HCT116 (cell line): ENCODE results near the gene RUFY1. TPM values are rescaled to one million over a fixed set of nuclear protein-coding genes. Genes with fewer than 3 reads are reported as not detected.

Experiments
- ATAC-seq: fragments of 200-7000 bp; cut with Tn5 transposase; 2 replicates; pipeline ENCODE4 v1.9.1; 2020; ENCODE audit warnings: mild to moderate bottlenecking, moderate library complexity
- BruUV-seq: library from RNA; stranded (reverse); fragments of 400-500 nt; replicated peaks from 2 replicates; lab custom pipeline; 2021; lab: Mats Ljungman, UMichigan
- CTCF ChIA-PET: fragments of 300-600 bp; sonication (Branson Sonifier 250); formaldehyde crosslinking; loops from one replicate; lab custom pipeline; 2021; ENCODE audit warnings: antibody characterized with exemption; lab: Charles Lee
- POLR2A ChIA-PET: fragments of 300-600, 350-600 bp; sonication (Branson Sonifier 250); formaldehyde crosslinking; loops from one replicate; lab custom pipeline; 2021; ENCODE audit warnings: antibody characterized with exemption; lab: Charles Lee
- RAD21 ChIA-PET, 2 experiments: fragments of 300-600 bp; sonication (Branson Sonifier 250); formaldehyde crosslinking; loops; one replicate each; lab custom pipeline; 2023; ENCODE audit warnings: low total read pairs in 2 of 2; ENCODE audit not compliant: uncharacterized antibody in 2 of 2, unreplicated experiment in 2 of 2, low non-redundant PET in 1 of 2; lab: Charles Lee
- DNase-seq: peaks from one replicate; pipeline ENCODE4 v3.0.0-alpha.2; 2010; ENCODE audit warnings: low read depth, low spot score
- H2AFZ ChIP-seq: fragments of 200-600 bp; shearing (Covaris generic), sonication (generic); 2 replicates; pipeline ENCODE4 v1.6.1; 2017; ENCODE audit warnings: low read depth, mixed run types, mixed read lengths, antibody characterized with exemption, low read length; ENCODE audit not compliant: poor library complexity, severe bottlenecking
- H3K27ac ChIP-seq: 2 replicates; pipeline ENCODE4 v1.5.1; 2012; ENCODE audit warnings: low read depth, low read length
- H3K27me3 ChIP-seq: fragments of 200-600 bp; sonication (generic); 2 replicates; pipeline ENCODE4 v1.6.1; 2016; ENCODE audit warnings: mixed run types, low read length, mixed read lengths; ENCODE audit not compliant: insufficient read depth
- H3K36me3 ChIP-seq, 2 experiments: fragments of 200-500 bp in 1 of 2; fragments of 200-600 bp in 1 of 2; sonication (Bioruptor generic) in 1 of 2; sonication (generic) in 1 of 2; 2 replicates each; pipeline versions ENCODE4 v1.5.1 to v1.6.1; 2014 to 2016; ENCODE audit warnings: low read length in 2 of 2, inconsistent platforms in 1 of 2, mixed read lengths in 1 of 2, mixed run types in 1 of 2; ENCODE audit not compliant: insufficient read depth in 2 of 2, control insufficient read depth in 1 of 2
- H3K4me1 ChIP-seq, 2 experiments: fragments of 200-600 bp in 1 of 2; sonication (generic) in 1 of 2; 2 replicates each; pipeline versions ENCODE4 v1.5.1 to v1.6.1; 2012 to 2017; ENCODE audit warnings: low read length in 2 of 2, inconsistent platforms in 1 of 2, mild to moderate bottlenecking in 1 of 2, mixed read lengths in 1 of 2, mixed run types in 1 of 2, moderate library complexity in 1 of 2; ENCODE audit not compliant: insufficient read depth in 2 of 2, control insufficient read depth in 1 of 2
- H3K4me2 ChIP-seq: fragments of 200-600 bp; sonication (generic); 2 replicates; pipeline ENCODE4 v1.6.1; 2017; ENCODE audit warnings: mixed run types, low read length, mixed read lengths
- H3K4me3 ChIP-seq, 2 experiments: fragments of 200-600 bp in 1 of 2; sonication (generic) in 1 of 2; replicated peaks in 1 of 2; 2 replicates each; pipeline ENCODE4 v1.5.1; 2011 to 2016; ENCODE audit warnings: low read length in 2 of 2, control low read depth in 1 of 2, low read depth in 1 of 2, mild to moderate bottlenecking in 1 of 2, mixed read lengths in 1 of 2, mixed run types in 1 of 2
- H3K79me2 ChIP-seq: fragments of 200-600 bp; sonication (generic); 2 replicates; pipeline ENCODE4 v1.6.1; 2017; ENCODE audit warnings: mild to moderate bottlenecking, mixed run types, low read length, moderate library complexity, mixed read lengths; ENCODE audit not compliant: insufficient read depth
- H3K9ac ChIP-seq: fragments of 200-600 bp; sonication (generic); 2 replicates; pipeline ENCODE4 v1.6.1; 2016; ENCODE audit warnings: low read length, mixed read lengths
- H3K9me2 ChIP-seq: fragments of 200-600 bp; sonication (generic), shearing (Covaris generic); 2 replicates; pipeline ENCODE4 v1.6.1; 2017; ENCODE audit warnings: mixed run types, mild to moderate bottlenecking, moderate library complexity; ENCODE audit not compliant: insufficient read depth
- H3K9me3 ChIP-seq, 2 experiments: fragments of 200-500 bp in 1 of 2; fragments of 200-600 bp in 1 of 2; sonication (Bioruptor generic) in 1 of 2; sonication (generic) in 1 of 2; 2 replicates each; pipeline ENCODE4 v1.6.1; 2014 to 2017; ENCODE audit warnings: low read length in 2 of 2, mixed read lengths in 2 of 2, inconsistent platforms in 1 of 2, low read depth in 1 of 2, mild to moderate bottlenecking in 1 of 2, mixed run types in 1 of 2, moderate library complexity in 1 of 2; ENCODE audit not compliant: control insufficient read depth in 1 of 2, insufficient read depth in 1 of 2
- H4K20me1 ChIP-seq: fragments of 200-600 bp; sonication (generic), shearing (Covaris generic); 2 replicates; pipeline ENCODE4 v1.6.1; 2017; ENCODE audit warnings: mixed run types, mild to moderate bottlenecking, moderate library complexity; ENCODE audit not compliant: insufficient read depth
- CBX3 ChIP-seq: IDR thresholded peaks from 2 replicates; pipeline ENCODE4 v1.6.1; 2012; ENCODE audit warnings: low read depth
- CEBPB ChIP-seq: IDR thresholded peaks from 2 replicates; pipeline ENCODE4 v1.6.1; 2012; ENCODE audit warnings: low read depth
- EGR1 ChIP-seq: IDR thresholded peaks from 2 replicates; pipeline ENCODE4 v1.6.1; 2012; ENCODE audit warnings: low read depth
- ELF1 ChIP-seq: IDR thresholded peaks from 2 replicates; pipeline ENCODE4 v1.6.1; 2012; ENCODE audit warnings: low read depth, borderline replicate concordance
- EZH2phosphoT487 ChIP-seq: fragments of 200-600 bp; IDR thresholded peaks from 2 replicates; pipeline ENCODE4 v1.6.1; 2018; ENCODE audit warnings: antibody characterized with exemption, borderline replicate concordance
- FOSL1 ChIP-seq: IDR thresholded peaks from 2 replicates; pipeline ENCODE4 v1.6.1; 2012; ENCODE audit warnings: low read depth
- JUND ChIP-seq: IDR thresholded peaks from 2 replicates; pipeline ENCODE4 v1.6.1; 2012
- POLR2A ChIP-seq: IDR thresholded peaks from 2 replicates; pipeline ENCODE4 v1.7.0; 2011; ENCODE audit warnings: borderline replicate concordance; ENCODE audit not compliant: insufficient read depth, insufficient read length; ENCODE audit errors: extremely low read depth
- POLR2AphosphoS5 ChIP-seq: IDR thresholded peaks from 2 replicates; pipeline ENCODE4 v1.6.1; 2011; ENCODE audit warnings: mild to moderate bottlenecking, low read depth, low read length, moderate library complexity
- RAD21 ChIP-seq: IDR thresholded peaks from 2 replicates; pipeline ENCODE4 v1.6.1; 2012; ENCODE audit warnings: low read depth, mild to moderate bottlenecking
- SIN3A ChIP-seq: IDR thresholded peaks from 2 replicates; pipeline ENCODE4 v1.6.1; 2012; ENCODE audit warnings: low read depth
- SP1 ChIP-seq: IDR thresholded peaks from 2 replicates; pipeline ENCODE4 v1.6.1; 2012; ENCODE audit warnings: low read depth
- YY1 ChIP-seq: IDR thresholded peaks from 2 replicates; pipeline ENCODE4 v1.6.1; 2011; ENCODE audit warnings: low read length, low read depth, moderate library complexity, mild to moderate bottlenecking; ENCODE audit not compliant: insufficient replicate concordance; ENCODE audit errors: extremely low read depth
- ZFX ChIP-seq: fragments of 450-650 bp; IDR thresholded peaks from 2 replicates; pipeline ENCODE4 v1.6.1; 2017
- ZNF274 ChIP-seq: fragments of 200-500 bp; sonication (Bioruptor generic); IDR thresholded peaks from 2 replicates; pipeline ENCODE4 v1.6.1; 2014; ENCODE audit warnings: mild to moderate bottlenecking, low read depth, low read length, inconsistent platforms
- intact Hi-C: fragments of 100-400 bp; cut with micrococcal nuclease; formaldehyde crosslinking; loops from 2 replicates; pipeline ENCODE4 v1.10.0; 2022
- total RNA-seq: library from RNA; stranded (reverse); gene quantifications from one replicate; pipeline ENCODE4 v1.2.1, GENCODE V29; 2021; ENCODE audit not compliant: unreplicated experiment
- TF ChIP-seq, protein P1 (sequence below): IDR thresholded peaks from 2 replicates; pipeline ENCODE4 v1.6.1; 2012
- TF ChIP-seq, protein P2 (sequence below), 3 experiments: fragments of 200-600 bp in 1 of 3; sonication (generic) in 1 of 3; IDR thresholded peaks in 2 of 3; conservative IDR thresholded peaks in 1 of 3; 2 replicates each; pipeline ENCODE4 v1.5.1; 2012 to 2017; ENCODE audit warnings: low read depth in 2 of 3, low read length in 2 of 3, antibody characterized with exemption in 1 of 3, borderline replicate concordance in 1 of 3, control low read depth in 1 of 3, mild to moderate bottlenecking in 1 of 3, mixed read lengths in 1 of 3, mixed run types in 1 of 3, moderate library complexity in 1 of 3; ENCODE audit not compliant: insufficient read depth in 1 of 3
- TF ChIP-seq, protein P3 (sequence below): IDR thresholded peaks from 2 replicates; pipeline ENCODE4 v1.6.1; 2011; ENCODE audit warnings: mild to moderate bottlenecking, low read length, moderate library complexity; ENCODE audit not compliant: insufficient replicate concordance; ENCODE audit errors: extremely low read depth
- TF ChIP-seq, protein P4 (sequence below): IDR thresholded peaks from 2 replicates; pipeline ENCODE4 v1.6.1; 2012; ENCODE audit warnings: low read depth
- TF ChIP-seq, protein P5 (sequence below): IDR thresholded peaks from 2 replicates; pipeline ENCODE4 v1.6.1; 2012

The RUFY1 gene
- total RNA-seq, 1 experiment from 2014 or later: 32.9 TPM

DNA sequence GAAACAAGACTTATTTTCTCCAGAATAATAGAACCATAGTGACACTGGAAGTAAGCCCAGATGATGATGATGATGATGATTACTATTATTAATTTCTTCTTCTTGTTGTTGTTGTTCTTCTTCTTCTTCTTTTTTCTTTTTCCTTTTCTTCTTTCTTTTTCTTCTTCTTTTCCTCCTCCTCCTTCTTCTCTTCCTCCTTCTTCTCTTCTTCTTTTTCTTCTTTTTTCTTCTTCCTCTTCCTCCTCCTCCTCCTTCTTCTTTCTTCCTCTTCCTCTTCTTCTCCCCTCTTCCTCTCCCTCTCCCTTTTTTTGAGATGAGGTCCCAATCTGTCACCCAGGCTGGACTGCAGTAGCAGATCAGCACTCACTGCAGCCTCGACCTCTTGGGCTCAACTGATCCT lies 40.5 kb upstream of the RUFY1 start:
- ChIA-PET CTCF (no interaction called here), RAD21 (interaction anchor here in 1 of 2 experiments (0.7 kb wide), 1 partner anchor 170 kb away, joined by 3 read pairs; no protein-coding TSS in a partner anchor), POLR2A (no interaction called here)
- no peak overlapping the region for H3K9ac ChIP-seq
- H3K4me3 ChIP-seq: no peak overlapping the region
- no peak overlapping the region for H2AFZ ChIP-seq
- intact Hi-C loops: no loop called here
- H3K79me2 ChIP-seq: no peaks in the 10 kb centered on the region
- BruUV-seq: no TSS peak
- TF ChIP-seq, protein P1, sequence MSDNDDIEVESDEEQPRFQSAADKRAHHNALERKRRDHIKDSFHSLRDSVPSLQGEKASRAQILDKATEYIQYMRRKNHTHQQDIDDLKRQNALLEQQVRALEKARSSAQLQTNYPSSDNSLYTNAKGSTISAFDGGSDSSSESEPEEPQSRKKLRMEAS: no peak
- TF ChIP-seq, protein P2, sequence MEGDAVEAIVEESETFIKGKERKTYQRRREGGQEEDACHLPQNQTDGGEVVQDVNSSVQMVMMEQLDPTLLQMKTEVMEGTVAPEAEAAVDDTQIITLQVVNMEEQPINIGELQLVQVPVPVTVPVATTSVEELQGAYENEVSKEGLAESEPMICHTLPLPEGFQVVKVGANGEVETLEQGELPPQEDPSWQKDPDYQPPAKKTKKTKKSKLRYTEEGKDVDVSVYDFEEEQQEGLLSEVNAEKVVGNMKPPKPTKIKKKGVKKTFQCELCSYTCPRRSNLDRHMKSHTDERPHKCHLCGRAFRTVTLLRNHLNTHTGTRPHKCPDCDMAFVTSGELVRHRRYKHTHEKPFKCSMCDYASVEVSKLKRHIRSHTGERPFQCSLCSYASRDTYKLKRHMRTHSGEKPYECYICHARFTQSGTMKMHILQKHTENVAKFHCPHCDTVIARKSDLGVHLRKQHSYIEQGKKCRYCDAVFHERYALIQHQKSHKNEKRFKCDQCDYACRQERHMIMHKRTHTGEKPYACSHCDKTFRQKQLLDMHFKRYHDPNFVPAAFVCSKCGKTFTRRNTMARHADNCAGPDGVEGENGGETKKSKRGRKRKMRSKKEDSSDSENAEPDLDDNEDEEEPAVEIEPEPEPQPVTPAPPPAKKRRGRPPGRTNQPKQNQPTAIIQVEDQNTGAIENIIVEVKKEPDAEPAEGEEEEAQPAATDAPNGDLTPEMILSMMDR (IDR thresholded peaks at IDR 0.05 in 2 of 3, conservative IDR thresholded peaks at IDR 0.05 in 1 of 3; ENCODE audit: borderline replicate concordance in 1 of 3, insufficient read depth in 1 of 3, low read depth in 2 of 3, low read length in 2 of 3): no peak
- TF ChIP-seq CBX3 (no peak), POLR2AphosphoS5 (no peak), ZNF274 (no peak), RAD21 (no peak), YY1 (no peak), CEBPB (no peak), FOSL1 (no peak), SIN3A (no peak), JUND (no peak), EZH2phosphoT487 (no peak), POLR2A (no peak), EGR1 (no peak), ZFX (no peak), SP1 (no peak), ELF1 (no peak)
- TF ChIP-seq, protein P3, sequence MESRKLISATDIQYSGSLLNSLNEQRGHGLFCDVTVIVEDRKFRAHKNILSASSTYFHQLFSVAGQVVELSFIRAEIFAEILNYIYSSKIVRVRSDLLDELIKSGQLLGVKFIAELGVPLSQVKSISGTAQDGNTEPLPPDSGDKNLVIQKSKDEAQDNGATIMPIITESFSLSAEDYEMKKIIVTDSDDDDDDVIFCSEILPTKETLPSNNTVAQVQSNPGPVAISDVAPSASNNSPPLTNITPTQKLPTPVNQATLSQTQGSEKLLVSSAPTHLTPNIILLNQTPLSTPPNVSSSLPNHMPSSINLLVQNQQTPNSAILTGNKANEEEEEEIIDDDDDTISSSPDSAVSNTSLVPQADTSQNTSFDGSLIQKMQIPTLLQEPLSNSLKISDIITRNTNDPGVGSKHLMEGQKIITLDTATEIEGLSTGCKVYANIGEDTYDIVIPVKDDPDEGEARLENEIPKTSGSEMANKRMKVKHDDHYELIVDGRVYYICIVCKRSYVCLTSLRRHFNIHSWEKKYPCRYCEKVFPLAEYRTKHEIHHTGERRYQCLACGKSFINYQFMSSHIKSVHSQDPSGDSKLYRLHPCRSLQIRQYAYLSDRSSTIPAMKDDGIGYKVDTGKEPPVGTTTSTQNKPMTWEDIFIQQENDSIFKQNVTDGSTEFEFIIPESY: no peak
- TF ChIP-seq, protein P4, sequence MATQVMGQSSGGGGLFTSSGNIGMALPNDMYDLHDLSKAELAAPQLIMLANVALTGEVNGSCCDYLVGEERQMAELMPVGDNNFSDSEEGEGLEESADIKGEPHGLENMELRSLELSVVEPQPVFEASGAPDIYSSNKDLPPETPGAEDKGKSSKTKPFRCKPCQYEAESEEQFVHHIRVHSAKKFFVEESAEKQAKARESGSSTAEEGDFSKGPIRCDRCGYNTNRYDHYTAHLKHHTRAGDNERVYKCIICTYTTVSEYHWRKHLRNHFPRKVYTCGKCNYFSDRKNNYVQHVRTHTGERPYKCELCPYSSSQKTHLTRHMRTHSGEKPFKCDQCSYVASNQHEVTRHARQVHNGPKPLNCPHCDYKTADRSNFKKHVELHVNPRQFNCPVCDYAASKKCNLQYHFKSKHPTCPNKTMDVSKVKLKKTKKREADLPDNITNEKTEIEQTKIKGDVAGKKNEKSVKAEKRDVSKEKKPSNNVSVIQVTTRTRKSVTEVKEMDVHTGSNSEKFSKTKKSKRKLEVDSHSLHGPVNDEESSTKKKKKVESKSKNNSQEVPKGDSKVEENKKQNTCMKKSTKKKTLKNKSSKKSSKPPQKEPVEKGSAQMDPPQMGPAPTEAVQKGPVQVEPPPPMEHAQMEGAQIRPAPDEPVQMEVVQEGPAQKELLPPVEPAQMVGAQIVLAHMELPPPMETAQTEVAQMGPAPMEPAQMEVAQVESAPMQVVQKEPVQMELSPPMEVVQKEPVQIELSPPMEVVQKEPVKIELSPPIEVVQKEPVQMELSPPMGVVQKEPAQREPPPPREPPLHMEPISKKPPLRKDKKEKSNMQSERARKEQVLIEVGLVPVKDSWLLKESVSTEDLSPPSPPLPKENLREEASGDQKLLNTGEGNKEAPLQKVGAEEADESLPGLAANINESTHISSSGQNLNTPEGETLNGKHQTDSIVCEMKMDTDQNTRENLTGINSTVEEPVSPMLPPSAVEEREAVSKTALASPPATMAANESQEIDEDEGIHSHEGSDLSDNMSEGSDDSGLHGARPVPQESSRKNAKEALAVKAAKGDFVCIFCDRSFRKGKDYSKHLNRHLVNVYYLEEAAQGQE: no peak
- TF ChIP-seq, protein P5, sequence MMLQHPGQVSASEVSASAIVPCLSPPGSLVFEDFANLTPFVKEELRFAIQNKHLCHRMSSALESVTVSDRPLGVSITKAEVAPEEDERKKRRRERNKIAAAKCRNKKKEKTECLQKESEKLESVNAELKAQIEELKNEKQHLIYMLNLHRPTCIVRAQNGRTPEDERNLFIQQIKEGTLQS: no peak
- peaks cover 2% of the 10 kb centered on the region; the same call in 1 of the 2 replicates for H3K27me3 ChIP-seq
- H3K4me1 ChIP-seq: no peaks in the 10 kb centered on the region
- H3K9me3 ChIP-seq: no peaks in the 10 kb centered on the region
- ATAC-seq: no peak
- H3K9me2 ChIP-seq: no peaks in the 10 kb centered on the region
- H4K20me1 ChIP-seq: no peaks in the 10 kb centered on the region
- no peak for DNase-seq
- no peak overlapping the region for H3K4me2 ChIP-seq
- H3K27ac ChIP-seq: no peak overlapping the region
- H3K36me3 ChIP-seq: no peaks in the 10 kb centered on the region
